Mesenteric fat pad (tissue), 1 donor: ENCODE data around the gene AEBP2. TPM values are rescaled to one million over a fixed set of nuclear protein-coding genes. Genes with fewer than 3 reads are reported as not detected.

Source experiments
- DNase-seq: peaks from one replicate; pipeline ENCODE4 v3.0.0-alpha.2; 2020; ENCODE audit warnings: low spot score
- total RNA-seq: library from RNA; stranded (reverse); fragmentation: NEBNext Ultra II Directional; extraction: Animal tissue kit (Norgen Biotek cat#: 25700); gene quantifications from one replicate; pipeline ENCODE4 v1.2.1, GENCODE V29; 2021
- donor health status: DM: yes; HTN: yes; CAD: no.

AEBP2 gene
- total RNA-seq, 1 donor from 2014 or later: 31.2 TPM

DNA sequence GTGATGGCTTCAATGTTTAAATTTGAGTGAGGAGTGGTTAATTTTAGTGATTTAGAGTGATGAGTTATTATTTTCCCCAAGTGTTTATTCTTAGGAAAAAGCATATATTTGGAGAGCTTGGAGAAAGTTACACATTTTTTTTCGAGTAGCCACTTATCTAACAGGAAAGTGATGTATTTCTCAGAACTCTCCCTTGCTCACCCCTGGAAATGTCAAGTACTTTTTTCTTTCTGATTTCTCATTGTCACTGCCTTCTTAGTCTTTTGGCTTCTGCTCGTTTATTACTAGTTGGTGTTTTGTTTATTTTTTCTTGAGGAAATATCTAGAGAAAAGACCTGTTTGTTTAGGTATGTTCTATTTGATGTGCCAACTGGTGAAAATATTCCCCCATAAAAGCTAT lies 58.8 kb downstream of the AEBP2 start:
- DNase-seq: no peak

DNA sequence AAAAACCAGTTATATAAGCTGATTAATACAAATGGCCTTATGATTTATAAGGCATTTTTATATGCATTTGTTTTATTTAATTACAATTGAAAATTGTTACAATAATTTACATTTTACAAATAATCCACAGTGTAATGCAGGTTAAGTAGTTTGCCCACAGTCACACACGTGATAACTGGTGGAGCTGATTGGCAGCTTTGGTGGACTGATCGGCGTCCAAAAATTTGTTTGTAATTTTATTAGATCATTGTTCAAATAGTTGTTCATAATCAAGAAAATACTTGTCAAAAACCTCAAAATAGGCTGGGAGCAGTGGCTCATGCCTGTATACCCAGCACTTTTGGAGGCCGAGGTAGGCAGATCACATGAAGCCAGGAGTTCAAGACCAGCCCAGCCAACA lies 59.7 kb downstream of the AEBP2 start:
- no peak for DNase-seq

GRCh38 chr12:19506497-19506896 lies 67.2 kb downstream of the AEBP2 start:
- DNase-seq: no peak

- no peak for DNase-seq
These were observed 68.5 kb downstream of the AEBP2 start for GRCh38 chr12:19507823-19508222.

- DNase-seq: no peak
These were observed 71.2 kb downstream of the AEBP2 start for GRCh38 chr12:19510461-19510860.

DNA sequence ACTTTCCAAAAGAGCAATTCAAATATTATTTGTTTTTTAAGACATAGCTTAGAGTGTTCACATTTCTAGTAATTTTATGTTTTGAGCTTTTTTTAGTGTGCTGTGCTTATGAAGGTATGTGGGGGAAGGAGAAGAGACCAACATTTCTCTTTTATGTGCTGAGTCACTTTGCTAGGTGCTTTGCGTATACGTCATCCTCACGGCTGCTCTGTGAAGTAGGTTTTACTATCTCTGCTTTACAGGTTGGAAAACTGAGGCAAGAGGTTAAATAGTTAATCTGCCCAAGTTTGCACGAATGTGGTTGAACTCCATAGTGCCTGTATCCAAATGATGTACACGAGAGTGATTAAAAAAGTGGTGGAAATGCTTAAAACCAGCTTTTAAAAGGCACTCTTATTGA lies 75.9 kb downstream of the AEBP2 start:
- DNase-seq: no peak

DNA sequence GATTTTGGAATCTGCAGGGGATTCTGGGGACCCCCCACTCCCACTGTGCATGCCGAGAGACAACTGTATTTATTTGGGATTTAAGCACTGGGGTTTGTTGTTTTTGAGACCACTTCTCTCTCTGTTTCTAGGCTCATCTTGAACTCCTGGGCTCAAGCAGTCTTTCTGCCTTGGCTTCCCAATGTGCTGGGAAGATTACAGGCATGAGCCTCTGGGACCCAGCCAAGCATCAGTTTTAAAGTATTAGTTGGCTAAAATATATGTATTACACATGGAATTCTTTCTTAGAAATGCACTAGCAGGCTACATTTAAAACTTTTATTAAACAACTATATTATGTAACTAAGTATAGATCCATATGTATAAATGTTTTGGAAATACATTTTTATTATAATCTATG lies 78.3 kb downstream of the AEBP2 start:
- DNase-seq: no peak

DNA sequence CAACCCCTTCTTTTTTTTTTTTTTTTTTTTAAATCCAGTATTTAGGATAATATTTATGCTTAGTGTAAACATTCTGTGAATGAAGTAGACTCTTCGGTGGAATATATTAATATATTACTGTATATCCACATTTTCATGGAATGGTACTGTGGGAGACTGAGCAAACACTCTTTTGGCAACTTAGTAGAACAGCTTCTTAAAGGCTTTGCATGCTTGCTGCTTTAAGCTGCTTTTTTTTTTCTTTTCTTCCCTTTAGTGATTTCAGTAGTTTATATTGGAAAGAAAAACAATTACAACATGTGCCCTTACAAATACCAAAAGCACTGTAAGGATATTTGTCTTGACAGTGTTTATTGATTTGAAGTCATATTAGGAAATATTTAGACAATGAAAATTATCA lies 78.9 kb downstream of the AEBP2 start:
- no peak for DNase-seq

GRCh38 chr12:19520646-19521415 lies 81.5 kb downstream of the AEBP2 start:
- no peak for DNase-seq

- DNase-seq: no peak
These were observed 86.0 kb downstream of the AEBP2 start for GRCh38 chr12:19525274-19525673.

GRCh38 chr12:19527866-19528265 lies 88.6 kb downstream of the AEBP2 start:
- DNase-seq: no peak

DNA sequence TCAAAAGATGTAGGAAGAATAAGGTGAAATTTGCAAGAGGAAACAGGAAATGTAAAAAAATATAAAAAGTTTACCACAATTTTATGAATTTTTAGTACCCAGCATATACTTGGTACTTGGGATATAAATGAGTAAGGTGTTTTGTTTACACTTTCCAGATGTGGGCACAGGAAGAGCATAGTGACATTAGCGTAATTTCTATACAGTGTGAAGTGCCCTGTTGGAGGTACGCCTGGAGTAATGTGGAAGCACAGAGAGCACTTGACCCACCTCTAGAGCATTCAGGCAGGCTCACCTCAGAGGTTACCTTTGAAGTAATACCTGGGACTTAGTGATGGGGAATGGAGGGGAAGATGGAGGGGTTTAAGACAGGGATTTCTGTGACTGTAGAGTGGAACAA lies 89.5 kb downstream of the AEBP2 start:
- DNase-seq: no peak

- DNase-seq: no peak
These were observed 90.8 kb downstream of the AEBP2 start for GRCh38 chr12:19529951-19530636.

- no peak for DNase-seq
These were observed 91.3 kb downstream of the AEBP2 start for GRCh38 chr12:19530637-19531023.

- no peak for DNase-seq
These were observed 94.3 kb downstream of the AEBP2 start for GRCh38 chr12:19533567-19533966.

- no peak for DNase-seq
These were observed 99.8 kb downstream of the AEBP2 start for GRCh38 chr12:19539071-19539470.

DNA sequence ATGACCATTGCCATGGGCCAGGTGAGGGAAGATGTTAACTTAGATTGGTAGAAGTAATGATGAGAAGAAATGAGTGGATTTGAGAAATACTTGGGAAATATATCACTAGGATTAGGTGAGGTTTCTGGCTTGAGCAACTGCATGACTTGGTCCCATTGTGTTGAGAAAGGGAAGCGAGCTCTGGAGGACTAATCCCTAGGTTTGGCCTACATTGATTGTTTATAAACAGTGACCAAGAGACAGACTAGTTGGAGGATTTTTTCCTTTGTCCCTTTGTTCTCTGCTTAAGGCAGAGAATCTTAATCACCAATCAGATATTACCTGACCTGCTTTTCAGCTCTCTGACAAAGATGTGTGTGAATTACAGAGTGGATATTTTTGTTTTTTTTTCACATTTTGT lies 100.5 kb downstream of the AEBP2 start:
- DNase-seq: no peak

GRCh38 chr12:19542606-19543005 lies 103.3 kb downstream of the AEBP2 start:
- DNase-seq: no peak

- no peak for DNase-seq
These were observed 105.1 kb downstream of the AEBP2 start for GRCh38 chr12:19544353-19544752.

- DNase-seq: no peak
These were observed 106.0 kb downstream of the AEBP2 start for GRCh38 chr12:19545301-19545700.

- DNase-seq: no peak
These were observed 106.7 kb downstream of the AEBP2 start for GRCh38 chr12:19546027-19546426.

- no peak for DNase-seq
These were observed 107.4 kb downstream of the AEBP2 start for GRCh38 chr12:19546611-19547162.

DNA sequence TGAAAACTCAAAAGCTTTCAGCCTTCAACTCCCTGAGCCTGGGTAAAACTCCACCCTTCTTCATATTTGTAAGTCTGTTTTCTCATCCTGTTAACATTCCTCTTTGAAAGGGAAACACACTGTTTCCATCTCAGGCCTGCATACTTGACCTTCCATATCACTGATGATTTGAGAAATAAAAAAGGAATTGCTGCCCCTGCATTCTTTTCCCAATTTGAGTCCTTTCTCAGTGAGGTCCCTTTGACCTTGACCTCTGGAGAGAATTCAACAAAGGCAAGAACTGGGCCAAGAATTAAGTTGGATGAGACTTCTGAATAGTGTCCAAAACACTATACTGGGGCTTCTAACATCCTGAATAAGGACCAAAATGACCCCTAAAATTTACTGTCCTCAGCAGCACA lies 108.0 kb downstream of the AEBP2 start:
- DNase-seq: no peak
